Activated naive CD4-positive, alpha-beta T cell treated with anti-CD3 and anti-CD28 coated beads, Interleukin-2, amount 10 ng/mL, durations not matched to agents 7 days and 5 days (primary cell): ENCODE results near the gene MZT2B.
A peak's percentile ranks its signal among the peaks of the same experiment; 100 is the strongest.
"Not testable (repeated sequence)": the region's sequence is repeated elsewhere in the genome, so short reads cannot be mapped to it uniquely, and the experiment has no call there.

ENCODE experiments used
- CTCF ChIA-PET: fragments of 350-600 bp; sonication (Branson Sonifier 250); formaldehyde crosslinking; loops from one replicate; lab custom pipeline; 2021; ENCODE audit warnings: antibody characterized with exemption; lab: Charles Lee
- DNase-seq: peaks from one replicate; pipeline ENCODE4 v3.0.0-alpha.2; 2020
- H3K27ac Mint-ChIP-seq: one replicate; pipeline ENCODE4 v1.8.0; 2021; ENCODE audit warnings: mild to moderate bottlenecking, moderate library complexity, mixed read lengths
- H3K27me3 Mint-ChIP-seq: one replicate; pipeline ENCODE4 v1.8.0; 2021; ENCODE audit warnings: mild to moderate bottlenecking, mixed read lengths
- H3K36me3 Mint-ChIP-seq: one replicate; pipeline ENCODE4 v1.8.0; 2021; ENCODE audit warnings: mixed read lengths
- H3K4me1 Mint-ChIP-seq: one replicate; pipeline ENCODE4 v1.8.0; 2021; ENCODE audit warnings: mixed read lengths
- H3K4me3 Mint-ChIP-seq: one replicate; pipeline ENCODE4 v1.8.0; 2021; ENCODE audit warnings: mild to moderate bottlenecking, moderate library complexity, mixed read lengths
- H3K9me3 Mint-ChIP-seq: one replicate; pipeline ENCODE4 v1.8.0; 2021; ENCODE audit warnings: mixed read lengths

MZT2B gene

DNA sequence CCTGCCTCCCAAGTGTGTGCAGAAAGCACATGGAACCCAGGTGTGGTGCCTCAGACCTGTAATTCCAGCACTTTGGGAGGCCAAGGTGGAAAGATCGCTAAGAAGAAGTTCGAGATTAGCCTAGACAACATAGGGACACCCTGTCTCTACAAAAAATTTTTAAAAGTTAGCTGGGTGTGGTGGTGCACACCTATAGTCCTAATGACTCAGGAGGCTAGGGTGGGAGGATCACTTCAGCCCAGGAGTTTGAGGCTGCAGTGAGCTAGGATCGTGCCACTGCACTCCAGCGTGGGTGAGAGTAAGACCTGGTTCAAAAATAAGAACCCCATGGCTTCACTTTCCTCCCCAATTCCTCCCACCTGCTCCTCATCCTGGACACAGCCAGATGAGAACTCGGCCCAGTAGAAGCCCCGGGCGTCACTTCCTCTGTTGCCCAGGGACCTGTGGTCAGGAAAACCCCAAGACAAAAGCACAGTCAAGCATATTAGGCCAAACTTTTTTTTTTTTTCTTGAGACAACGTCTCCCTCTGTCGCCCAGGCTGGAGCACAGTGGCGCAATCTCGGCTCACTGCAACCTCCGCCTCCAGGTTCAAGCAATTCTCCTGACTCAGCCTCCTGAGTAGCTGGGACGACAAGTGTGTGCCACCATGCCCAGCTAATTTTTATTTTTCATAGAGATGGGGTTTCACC lies 24.1 kb upstream of the MZT2B start:
- Mint-ChIP-seq H3K36me3 (peaks cover 18% of the 10 kb centered on the region), H3K27ac (peak overlapping the region; percentile 37)
- H3K4me3 Mint-ChIP-seq, H3K4me1 Mint-ChIP-seq, H3K27me3 Mint-ChIP-seq, H3K9me3 Mint-ChIP-seq, CTCF ChIA-PET, DNase-seq: not testable (repeated sequence)

DNA sequence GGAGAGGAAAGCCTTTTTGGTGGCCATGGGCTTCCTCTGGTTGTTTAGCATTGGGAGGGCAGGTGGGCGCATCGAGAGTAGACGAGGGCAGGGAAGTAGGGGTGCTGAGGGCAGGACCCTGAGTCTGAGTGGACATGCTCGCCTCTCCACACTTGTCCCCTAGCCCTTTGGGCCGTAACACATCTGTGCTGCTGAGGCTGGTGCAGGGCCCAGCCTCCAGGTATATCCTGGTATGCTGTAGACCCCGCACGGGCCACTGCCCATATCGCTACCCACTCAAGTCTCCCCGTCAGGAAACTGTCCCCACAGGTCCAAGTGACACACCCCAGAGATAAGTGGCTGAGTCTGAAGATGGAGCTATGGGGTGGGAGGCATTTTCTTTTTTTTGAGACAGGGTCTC lies 23.4 kb upstream of the MZT2B start:
- Mint-ChIP-seq H3K4me1 (no peaks in the 10 kb centered on the region), H3K9me3 (no peaks in the 10 kb centered on the region), H3K4me3 (no peak overlapping the region), H3K27me3 (no peaks in the 10 kb centered on the region), H3K27ac (no peak overlapping the region), H3K36me3 (peaks cover 15% of the 10 kb centered on the region)
- CTCF ChIA-PET = no interaction called here
- DNase-seq = no peak

DNA sequence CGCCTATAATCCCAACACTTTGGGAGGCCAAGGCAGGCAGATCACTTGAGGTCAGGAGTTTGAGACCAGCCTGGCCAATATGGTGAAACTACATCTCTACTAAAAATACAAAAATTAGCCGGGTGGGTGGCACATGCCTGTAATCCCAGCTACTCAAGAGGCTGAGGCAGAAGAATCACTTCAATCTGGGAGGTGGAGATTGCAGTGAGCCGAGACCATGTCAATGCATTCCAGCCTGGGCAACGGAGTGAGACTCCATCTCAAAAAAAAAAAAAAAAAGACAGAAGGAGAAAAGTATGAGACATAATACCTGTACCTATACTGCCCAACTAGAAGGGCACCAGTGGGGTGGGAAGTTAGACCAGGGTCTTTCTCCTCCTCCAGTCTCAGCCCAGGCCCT lies 22.7 kb upstream of the MZT2B start:
- H3K4me1 Mint-ChIP-seq, H3K27ac Mint-ChIP-seq, CTCF ChIA-PET, H3K4me3 Mint-ChIP-seq, H3K27me3 Mint-ChIP-seq, DNase-seq, H3K9me3 Mint-ChIP-seq: not testable (repeated sequence)
- peaks cover 17% of the 10 kb centered on the region for H3K36me3 Mint-ChIP-seq

DNA sequence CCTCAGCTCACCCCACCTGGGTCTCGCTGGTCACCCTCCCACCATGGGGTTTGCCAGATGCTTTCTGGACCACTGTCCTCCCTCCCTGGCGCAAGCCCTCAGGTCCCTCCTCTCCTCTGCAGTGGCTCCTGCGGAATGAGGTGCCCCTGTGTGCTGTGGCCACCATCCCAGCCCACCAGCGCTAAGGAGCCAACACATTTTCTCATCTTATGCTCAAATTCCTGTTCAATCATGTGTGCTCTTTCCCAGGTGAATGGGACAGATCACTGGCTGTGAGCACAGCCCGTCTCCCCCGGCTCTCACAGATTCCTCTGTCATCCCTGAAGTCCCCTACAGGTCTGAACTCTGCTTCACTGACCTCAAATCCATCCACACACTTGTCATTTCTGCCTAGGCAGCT lies 21.9 kb upstream of the MZT2B start:
- H3K4me1 Mint-ChIP-seq = no peaks in the 10 kb centered on the region
- CTCF ChIA-PET = no interaction called here

DNA sequence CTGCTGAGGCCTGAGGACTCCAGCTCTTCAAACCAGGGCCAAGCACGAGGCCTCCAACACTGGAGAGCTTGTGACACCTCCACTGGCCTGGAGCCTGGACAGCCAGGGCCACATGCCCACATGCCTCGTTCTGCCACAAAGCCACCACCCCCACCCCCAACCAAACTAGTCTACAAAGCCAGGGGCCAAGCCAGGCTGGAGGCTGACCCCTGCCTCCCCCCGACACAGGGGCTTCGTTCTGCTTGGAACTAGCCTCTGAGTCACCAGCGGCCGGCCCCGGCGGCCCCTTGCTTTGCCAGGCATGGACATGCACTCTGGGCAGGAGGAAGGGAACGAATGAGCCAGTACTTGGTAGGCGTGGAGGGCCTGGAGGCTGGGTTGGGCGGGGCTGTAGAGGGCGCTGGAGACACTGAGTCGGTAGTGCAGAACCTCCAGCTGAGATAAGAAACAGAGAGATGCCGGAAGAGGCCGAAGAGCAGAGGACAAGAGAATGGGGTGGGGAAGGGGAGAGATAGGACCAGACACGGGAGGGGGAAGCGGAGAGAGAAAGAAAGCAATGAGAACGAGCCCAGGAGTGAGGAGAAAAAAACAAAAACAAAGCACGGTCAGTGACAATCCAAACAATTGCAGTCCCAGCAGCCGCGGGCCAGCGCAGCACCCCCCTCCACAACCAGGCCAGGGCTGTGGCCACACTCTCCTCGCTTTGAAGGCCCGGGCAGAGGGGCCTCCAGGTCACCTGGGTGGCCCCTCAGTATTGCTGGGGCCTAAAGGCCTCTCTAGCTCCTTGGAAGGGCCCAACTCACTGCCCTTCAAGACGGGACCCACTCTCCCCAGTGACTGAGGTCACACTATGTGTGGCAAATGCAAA lies 21.0 kb upstream of the MZT2B start:
- peak overlapping the region; percentile 19 for H3K27ac Mint-ChIP-seq
- CTCF ChIA-PET, H3K9me3 Mint-ChIP-seq, DNase-seq, H3K4me3 Mint-ChIP-seq, H3K4me1 Mint-ChIP-seq, H3K27me3 Mint-ChIP-seq: not testable (repeated sequence)
- peaks cover 18% of the 10 kb centered on the region for H3K36me3 Mint-ChIP-seq

More for the DNA sequence above, 21.9 kb upstream of the MZT2B start:
- Mint-ChIP-seq H3K27ac (no peak overlapping the region), H3K36me3 (peaks cover 15% of the 10 kb centered on the region), H3K9me3 (no peaks in the 10 kb centered on the region), H3K4me3 (no peak overlapping the region), H3K27me3 (no peaks in the 10 kb centered on the region)
- DNase-seq = no peak

DNA sequence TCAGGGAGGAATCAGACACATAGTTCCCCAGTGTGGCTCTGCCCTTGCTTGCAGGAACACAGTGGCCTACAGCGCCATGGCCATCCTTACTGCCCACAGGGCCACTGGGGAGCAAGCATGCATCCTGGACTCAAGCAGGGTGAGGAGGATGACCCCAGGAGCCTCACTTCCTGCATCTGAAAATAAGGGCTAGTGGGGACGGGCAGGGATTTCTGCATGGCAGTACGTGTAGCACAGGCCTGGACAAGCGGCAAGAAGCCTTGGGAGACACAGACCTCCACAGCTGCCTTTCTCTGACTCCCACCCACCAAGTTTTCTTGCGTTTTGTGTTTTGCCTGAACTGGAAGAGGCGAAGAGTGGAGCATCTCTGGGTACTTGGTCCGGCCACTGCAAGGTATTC lies 19.6 kb upstream of the MZT2B start:
- H3K9me3 Mint-ChIP-seq, H3K4me3 Mint-ChIP-seq, H3K27ac Mint-ChIP-seq, H3K4me1 Mint-ChIP-seq, CTCF ChIA-PET, H3K27me3 Mint-ChIP-seq, DNase-seq: not testable (repeated sequence)
- peaks cover 20% of the 10 kb centered on the region for H3K36me3 Mint-ChIP-seq

DNA sequence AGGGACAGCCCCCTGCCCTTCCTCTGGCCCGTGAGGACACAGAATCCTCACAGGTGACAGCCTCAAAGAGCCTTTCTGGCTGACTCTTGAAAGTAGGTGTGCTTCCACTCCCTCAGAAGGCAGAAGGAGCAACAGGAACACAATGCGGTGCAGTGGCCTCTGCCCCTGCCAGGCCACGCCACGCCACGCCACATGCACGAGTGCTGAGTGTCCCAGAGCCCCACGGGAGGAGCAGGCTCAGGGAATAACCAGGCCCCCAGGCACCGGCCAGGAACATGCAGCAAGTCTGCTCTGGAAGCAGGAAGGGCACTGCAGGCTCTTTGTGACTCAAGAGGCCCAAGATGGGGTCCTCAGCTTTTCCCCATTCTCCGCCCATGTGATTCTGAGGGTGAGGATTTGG lies 19.1 kb upstream of the MZT2B start:
- Mint-ChIP-seq H3K4me3 (no peak overlapping the region), H3K36me3 (peaks cover 25% of the 10 kb centered on the region), H3K27me3 (no peaks in the 10 kb centered on the region), H3K4me1 (peaks cover 2% of the 10 kb centered on the region), H3K9me3 (no peaks in the 10 kb centered on the region), H3K27ac (no peak overlapping the region)
- no peak for DNase-seq
- CTCF ChIA-PET = no interaction called here

DNA sequence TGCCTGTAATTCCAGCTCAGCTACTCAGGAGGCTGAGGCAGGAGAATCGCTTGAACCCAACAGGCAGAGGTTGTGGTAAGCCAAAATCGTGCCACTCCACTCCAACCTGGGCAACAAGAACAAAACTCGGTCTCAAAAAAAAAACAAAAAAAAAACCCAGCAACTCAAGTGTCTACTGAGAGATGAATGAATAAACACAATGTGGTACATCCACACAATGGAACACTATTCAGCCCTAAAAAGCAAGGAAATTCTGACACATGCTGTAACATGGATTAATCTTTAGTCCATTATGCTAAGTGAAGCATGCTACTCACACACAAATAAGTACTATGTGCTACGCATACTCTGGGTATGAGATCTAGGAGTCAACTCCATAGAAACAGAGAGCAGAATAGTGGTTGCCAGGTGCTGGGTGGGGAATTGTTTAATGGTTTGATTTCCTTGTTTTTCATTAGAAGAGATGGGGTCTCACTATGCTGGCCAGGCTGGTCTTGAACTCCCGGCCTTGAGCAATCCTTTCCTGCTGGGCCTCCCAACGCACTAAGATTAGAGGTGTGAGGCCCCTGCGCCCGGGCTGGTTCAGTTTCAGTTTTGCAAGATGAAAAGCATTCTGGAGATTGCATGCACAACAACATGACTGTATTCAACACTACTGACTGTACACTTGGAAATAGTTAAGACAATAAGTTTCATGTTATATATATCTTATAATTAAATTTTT lies 16.6 kb upstream of the MZT2B start:
- Mint-ChIP-seq H3K4me3 (no peak overlapping the region), H3K9me3 (no peaks in the 10 kb centered on the region), H3K36me3 (peaks cover 21% of the 10 kb centered on the region), H3K27me3 (no peaks in the 10 kb centered on the region), H3K27ac (peak overlapping the region; percentile 33), H3K4me1 (peaks cover 18% of the 10 kb centered on the region)
- no peak for DNase-seq
- CTCF ChIA-PET = no interaction called here

DNA sequence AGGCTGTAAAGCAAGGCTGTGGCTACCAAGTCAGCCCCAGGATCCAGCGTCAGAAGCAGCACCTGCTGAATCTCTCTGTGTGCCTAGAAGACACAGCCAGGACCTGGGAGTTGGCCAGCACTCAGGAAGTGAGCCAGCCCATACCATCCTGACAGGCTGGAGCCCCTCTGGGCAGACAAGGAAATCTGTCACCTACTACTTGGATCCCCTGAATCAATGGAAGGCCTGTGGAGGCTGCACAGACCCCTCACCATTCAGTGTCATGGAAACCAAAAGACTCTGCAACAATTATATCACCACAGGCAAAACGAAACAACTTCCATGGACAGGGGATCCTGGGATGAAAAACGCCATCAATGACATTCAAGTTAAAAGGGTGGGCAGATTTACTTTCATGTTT lies 15.5 kb upstream of the MZT2B start:
- H3K4me3 Mint-ChIP-seq, H3K9me3 Mint-ChIP-seq, H3K27ac Mint-ChIP-seq, CTCF ChIA-PET, DNase-seq, H3K27me3 Mint-ChIP-seq: not testable (repeated sequence)
- Mint-ChIP-seq H3K36me3 (peaks cover 23% of the 10 kb centered on the region), H3K4me1 (peaks cover 18% of the 10 kb centered on the region)

DNA sequence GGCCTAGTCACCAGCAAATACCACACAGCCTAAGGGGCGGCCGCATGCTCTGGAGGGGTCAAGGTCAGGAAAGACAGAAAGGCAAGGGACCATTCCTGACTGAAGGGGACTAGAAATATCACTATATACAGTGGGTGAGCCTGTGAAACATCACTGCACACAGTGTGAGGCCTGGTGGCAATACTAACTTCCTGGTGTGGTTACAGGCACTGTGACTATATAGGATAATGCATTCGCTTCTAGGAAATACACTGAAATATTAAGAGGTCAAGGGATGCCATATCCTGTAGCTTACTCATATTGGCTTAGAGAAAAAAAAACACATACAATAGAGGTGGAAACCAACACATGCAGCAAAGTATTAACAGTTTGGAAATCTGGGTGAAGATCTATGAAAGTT lies 12.9 kb upstream of the MZT2B start:
- Mint-ChIP-seq H3K4me1 (peaks cover 18% of the 10 kb centered on the region), H3K36me3 (peaks cover 27% of the 10 kb centered on the region), H3K27ac (peak overlapping the region; percentile 66)
- H3K9me3 Mint-ChIP-seq, DNase-seq, H3K4me3 Mint-ChIP-seq, H3K27me3 Mint-ChIP-seq: not testable (repeated sequence)
- CTCF ChIA-PET = interaction anchor here (0.7 to 1.7 kb wide), 3 partner anchors 12 to 166 kb away, joined by 3 to 4 read pairs (median 4); partner anchors contain the start of genes MZT2B and SMPD4

DNA sequence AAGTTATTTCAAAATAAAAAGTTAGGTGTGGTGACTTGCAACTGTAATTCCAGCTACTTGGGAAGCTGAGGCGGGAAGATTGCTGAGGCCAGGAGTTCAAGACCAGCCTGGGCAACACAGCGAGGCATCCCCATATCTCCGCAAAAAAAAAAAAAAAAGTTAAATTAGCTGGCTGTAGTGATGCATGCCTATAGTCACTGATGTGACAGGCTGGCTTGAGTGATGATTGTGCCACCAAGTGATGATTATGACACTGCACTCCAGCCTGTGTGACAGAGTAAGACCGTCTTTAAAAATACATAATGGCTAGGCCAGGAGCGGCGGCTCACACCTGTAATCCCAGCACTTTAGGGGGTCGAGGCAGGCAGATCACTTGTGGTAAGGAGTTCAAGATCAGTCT lies 12.2 kb upstream of the MZT2B start:
- Mint-ChIP-seq H3K36me3 (peaks cover 27% of the 10 kb centered on the region), H3K27me3 (no peaks in the 10 kb centered on the region), H3K4me3 (no peak overlapping the region), H3K4me1 (peaks cover 18% of the 10 kb centered on the region), H3K9me3 (no peaks in the 10 kb centered on the region), H3K27ac (peak overlapping the region; percentile 64)
- DNase-seq = no peak
- CTCF ChIA-PET = interaction anchor here (1.0 to 1.7 kb wide), 2 partner anchors 12 to 162 kb away, joined by 3 to 4 read pairs; partner anchors contain the start of genes MZT2B and SMPD4

DNA sequence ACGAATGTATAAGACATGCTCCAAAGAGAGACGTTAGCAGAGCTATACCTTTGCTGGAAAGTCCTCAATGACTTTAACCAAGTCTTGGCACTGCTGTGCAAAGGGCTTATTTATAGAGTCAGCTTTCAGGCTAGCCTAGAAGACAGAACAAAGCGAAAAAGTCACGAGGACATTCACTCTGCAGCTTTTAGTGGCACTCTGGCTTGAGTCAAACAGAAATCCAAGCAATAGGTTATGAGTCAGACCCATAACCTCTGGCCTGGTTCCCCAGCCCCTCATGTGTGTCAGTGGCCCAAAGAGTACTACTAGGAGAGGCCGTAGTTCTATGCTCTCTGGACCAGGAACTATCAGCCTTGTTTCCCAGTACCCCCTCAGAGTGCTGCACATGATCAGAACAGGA lies 7.2 kb upstream of the MZT2B start:
- H3K27me3 Mint-ChIP-seq, H3K27ac Mint-ChIP-seq, CTCF ChIA-PET, H3K4me3 Mint-ChIP-seq, DNase-seq, H3K9me3 Mint-ChIP-seq: not testable (repeated sequence)
- peaks cover 21% of the 10 kb centered on the region for H3K36me3 Mint-ChIP-seq
- H3K4me1 Mint-ChIP-seq = peaks cover 20% of the 10 kb centered on the region

DNA sequence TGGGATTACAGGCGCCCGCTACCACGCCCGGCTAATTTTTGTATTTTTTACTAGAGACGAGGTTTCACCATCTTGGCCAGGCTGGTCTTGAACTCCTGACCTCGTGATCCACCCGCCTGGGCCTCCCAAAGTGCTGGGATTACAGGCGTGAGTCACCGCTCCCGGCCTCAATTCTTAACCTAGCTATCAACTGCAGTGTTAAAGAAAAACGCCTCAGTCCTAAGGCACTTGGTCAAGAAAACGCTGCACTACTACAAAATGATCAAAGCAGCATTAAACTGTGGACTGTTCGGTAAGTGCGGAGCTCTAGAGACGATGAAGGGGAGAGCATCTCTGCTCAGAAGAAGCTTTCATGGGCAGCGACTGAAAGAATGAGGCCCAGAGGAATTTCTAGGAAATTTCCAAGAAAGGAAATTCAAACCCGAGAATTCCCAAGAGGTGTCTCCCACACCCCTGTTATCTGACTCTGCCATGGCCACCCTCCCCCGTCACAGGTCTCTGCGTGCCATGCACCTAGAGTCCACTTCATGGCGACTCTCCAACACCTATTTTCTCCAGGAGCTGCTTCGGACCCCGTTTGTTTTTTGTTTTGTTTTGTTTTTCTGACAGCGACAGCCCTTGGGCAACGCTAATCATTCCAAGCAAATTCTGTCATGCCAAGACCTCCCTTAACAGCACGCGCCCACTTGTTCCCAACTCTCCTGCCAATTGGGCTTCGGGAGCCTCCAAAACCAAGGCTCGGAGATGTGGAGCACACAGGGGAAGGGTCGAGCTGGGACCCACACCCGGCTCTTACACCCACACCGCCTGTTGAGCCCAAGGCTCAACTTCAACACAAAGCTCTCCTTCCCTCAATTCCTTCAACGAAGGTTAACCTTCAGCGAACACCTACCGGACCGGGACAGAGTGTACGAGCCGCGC lies 1.4 kb upstream of the MZT2B start:
- not testable (repeated sequence) for DNase-seq, H3K9me3 Mint-ChIP-seq, H3K27me3 Mint-ChIP-seq
- peak overlapping the region; percentile 97 for H3K27ac Mint-ChIP-seq
- peaks cover 42% of the 10 kb centered on the region for H3K4me1 Mint-ChIP-seq
- H3K36me3 Mint-ChIP-seq = peaks cover 17% of the 10 kb centered on the region
- CTCF ChIA-PET = interaction anchor here (1.2 to 1.6 kb wide), 2 partner anchors 11 to 162 kb away, joined by 4 to 6 read pairs; partner anchors contain the start of gene IMP4
- peak overlapping the region; percentile 92 for H3K4me3 Mint-ChIP-seq
